Hematopoietic multipotent progenitor cell treated with erythropoietin and hydrocortisone succinate and interleukin-3 and kit ligand, for 17 days (in vitro differentiated cells): Measurements from ENCODE around the gene CCDC88C.

Experiments used
- DNase-seq: peaks from one replicate; pipeline ENCODE4 v3.0.0-alpha.2; 2015; ENCODE audit warnings: low spot score

Gene CCDC88C

DNA sequence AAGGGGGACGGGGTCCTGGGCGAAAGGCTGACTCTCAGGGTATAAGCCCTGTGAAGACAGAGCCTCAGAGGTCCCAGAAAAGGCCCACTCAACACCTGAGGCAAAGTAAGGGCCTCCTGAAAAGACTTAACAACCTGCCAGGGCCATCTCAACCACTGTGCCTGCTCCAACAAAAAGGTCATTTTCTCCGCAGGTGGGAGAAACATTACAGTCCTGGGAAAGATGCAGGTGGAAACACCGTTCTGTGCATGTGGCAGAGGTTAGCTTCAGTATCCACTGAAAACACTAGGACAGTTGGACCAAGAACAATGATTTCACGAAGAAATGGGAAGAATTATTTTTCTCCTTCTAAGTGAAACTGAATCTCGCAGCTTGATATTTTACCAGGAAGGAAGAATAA, 50.9 kb downstream of the CCDC88C start:
- DNase-seq: no peak

GRCh38 chr14:91365552-91365951, 52.1 kb downstream of the CCDC88C start:
- no peak for DNase-seq

DNA sequence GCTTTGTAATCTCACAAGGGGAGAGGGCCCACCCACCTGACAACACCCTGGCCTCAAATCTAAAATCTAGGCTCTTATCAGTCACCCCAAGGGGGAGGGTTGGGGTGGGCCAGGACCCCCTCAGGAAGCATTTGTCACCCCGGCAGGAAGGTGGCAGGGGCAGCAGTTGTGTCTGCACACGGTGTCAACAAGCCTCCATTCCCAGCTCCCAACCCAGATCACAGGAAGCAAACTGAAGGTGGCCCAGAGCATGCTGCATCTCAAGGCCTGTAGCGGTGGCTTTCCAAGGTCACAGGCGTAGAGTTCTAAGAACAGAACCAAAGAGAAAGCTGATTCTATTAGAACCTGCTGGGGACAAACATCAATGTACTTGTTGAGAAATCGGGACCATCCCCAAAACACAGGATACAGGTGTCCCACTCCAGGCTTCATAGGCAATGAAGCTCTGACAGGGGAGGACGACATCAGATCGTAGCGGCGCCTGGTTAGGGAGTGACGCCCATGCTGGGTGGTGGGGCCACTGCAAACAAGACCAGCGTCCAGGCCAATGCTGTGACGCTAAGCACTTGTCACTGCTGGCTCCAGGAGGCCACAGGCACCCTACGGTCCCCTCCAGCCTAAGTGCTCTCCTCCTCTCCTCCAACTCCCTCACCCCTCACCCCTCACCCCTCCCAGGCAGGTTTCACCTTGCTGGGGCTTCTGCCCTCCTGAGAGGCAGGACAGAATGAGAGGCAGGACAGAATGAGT, 52.9 kb downstream of the CCDC88C start:
- DNase-seq: no peak

DNA sequence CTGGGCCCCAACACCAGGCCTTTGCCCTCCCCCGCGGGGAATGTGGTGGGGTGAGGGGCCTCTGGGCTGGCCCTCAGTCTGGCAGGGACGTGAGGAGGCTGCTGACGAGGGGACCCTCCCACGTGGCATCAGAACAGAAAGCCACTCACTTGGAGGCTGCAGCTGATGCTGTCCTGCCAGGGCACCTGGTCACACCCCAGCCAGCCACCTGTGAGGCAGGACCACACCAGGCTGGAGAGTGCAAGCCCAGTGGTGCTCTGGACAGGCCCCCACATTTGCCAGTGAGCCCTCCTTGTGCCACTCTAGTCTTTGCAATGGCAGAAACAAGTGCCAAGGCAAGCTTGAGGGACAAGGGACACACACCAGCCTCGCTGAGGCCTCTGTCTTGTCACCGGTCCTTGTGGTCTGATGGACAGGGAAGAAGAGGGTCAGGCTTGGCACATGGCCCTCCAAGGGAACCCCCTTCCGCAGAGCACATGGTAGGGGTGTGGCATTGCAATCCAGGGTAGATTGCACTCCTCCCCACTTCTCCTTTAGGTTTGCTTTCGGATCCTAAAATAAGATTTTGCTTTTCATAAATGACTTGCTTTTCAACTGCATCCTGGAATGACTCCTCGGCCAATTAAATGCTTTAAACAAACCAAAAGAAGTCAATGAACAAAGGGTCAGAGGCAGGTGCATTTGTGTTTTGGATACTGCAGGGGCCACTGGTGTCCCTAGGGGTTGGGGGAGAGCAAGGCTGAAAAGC, 53.7 kb downstream of the CCDC88C start:
- no peak for DNase-seq

DNA sequence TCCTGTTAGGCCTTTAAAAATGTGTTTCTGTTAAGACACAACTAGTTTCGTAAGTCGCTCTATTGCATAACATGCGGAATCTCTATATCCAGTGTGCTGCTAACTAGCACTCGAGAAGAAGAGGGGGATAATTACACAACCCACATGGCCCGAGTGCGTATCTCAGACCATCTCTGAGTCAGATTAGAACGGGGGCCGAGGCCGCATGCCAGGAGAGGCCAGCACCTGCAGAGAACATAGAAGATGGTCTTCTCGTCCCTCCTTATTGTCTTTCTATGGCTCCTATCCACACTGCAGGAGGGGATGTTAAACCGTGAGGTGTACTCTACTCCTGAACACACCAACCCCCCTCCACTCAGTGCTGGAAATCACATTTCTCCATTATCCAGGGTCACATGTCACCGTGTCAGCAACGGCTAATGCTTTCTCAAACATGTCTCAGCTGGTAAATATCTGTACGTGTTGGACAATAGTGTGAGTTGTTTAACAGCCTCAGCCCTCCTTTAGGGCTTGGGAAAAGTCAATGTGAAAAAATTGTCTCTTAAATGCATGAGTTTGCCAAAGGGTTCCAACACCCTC, 56.3 kb downstream of the CCDC88C start:
- DNase-seq: no peak

- no peak for DNase-seq
Observed at GRCh38 chr14:91360490-91361232, 57.0 kb downstream of the CCDC88C start.

- no peak for DNase-seq
Observed at GRCh38 chr14:91358654-91359220, 58.9 kb downstream of the CCDC88C start.

DNA sequence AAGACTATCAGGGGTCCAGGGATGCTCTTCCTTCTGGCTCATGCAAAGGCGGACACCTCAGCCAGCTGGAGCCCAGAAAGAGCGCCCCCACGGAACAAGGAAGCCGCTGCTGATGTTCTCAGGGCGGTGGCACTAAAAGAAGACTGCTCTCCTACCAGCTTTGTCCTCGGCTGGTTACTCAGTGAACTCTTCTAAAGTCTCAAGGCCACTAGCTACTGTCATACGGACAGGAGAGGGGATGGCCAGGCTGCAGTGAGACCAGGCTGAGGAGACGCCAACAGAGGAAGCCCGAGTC, 59.6 kb downstream of the CCDC88C start:
- no peak for DNase-seq

- DNase-seq: no peak
Observed at GRCh38 chr14:91357272-91358024, 60.2 kb downstream of the CCDC88C start.

GRCh38 chr14:91356181-91356763, 61.3 kb downstream of the CCDC88C start:
- no peak for DNase-seq

DNA sequence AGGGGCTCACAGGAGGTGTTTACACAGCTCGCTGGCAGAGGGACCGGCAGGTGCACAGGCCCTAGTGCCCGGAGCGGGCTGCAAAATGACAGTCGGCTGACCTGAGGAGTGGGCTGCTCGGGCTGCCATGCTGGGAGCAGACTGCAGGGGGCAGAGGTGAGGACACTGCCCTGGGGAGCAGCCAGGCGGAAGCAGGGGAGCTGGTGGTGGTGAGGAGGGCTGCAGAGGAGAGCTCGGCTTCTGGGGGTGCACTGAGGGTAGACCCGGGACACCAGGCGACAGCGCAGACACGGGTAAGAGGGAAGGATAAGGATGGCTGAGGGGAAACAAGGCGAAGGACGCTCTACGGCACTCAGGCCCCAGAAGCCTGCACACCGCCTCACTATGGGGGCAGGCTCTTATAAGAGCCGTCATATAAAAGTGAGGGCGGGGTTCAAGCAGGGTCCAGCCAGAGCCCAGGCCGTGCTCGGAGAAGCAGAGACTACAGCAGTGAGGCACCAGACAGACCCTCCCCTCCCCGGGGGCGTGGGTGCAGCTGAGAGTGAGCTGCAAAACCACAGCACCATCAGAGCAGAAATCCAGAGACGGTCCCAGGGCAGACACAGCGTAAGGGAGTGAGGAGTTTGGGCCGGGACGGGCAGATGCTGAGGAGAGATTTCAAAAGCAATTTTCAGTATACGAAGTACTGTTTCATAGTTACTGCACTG, 62.5 kb downstream of the CCDC88C start:
- DNase-seq: no peak

DNA sequence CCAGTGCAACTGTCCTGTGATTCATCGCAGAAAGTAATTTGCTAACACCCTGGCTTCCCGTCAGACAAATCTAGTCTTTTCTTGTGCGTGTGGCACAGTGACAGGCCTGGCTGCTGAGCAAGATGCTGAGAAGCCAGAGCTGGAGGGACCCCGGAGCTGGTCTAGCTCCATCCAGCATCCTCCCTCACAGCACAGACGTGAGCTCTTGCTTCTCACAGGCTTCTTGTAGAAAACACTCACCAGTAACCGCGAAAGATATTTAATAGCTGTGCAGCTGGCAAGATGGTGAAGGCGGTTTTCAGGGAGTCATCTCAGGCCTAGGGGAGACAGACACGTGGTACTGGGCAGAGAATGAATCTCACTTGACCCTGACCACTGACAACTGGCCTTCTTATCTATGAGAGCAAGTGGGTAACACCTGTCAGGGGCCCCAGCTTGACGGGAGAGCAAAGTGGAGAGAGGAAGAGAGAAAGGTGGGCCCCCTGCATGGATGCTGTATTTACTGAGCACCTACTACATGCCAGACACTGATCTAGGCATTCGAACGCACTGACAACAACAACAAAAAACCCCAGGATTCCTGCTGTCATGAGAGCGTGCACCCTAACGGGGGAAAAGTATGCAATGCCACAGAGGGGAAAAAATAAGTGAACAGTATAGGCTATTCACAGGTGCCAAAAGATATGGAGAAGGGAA, 63.3 kb downstream of the CCDC88C start:
- DNase-seq: no peak

- no peak for DNase-seq
Observed at GRCh38 chr14:91352728-91353692, 64.6 kb downstream of the CCDC88C start.

DNA sequence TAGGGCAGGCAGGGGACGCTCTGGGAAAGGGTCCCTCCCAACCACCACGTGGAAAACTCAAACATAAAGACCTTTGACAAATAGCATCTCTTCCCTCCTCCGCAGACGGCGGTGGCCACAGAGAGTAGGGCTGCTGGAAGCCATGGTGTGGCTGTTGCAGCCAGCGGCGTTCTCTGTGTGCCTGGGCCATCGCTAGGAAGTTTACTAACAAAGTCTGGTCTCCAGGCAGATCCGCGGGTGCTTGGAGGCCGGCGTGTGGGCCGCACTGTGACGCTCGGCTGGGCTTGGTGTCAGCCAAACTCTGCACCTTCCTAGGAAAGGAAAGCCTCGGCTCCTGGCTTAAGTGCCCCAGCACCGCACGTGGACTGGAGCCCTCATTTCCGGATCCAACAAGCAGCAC, 65.6 kb downstream of the CCDC88C start:
- DNase-seq: no peak

DNA sequence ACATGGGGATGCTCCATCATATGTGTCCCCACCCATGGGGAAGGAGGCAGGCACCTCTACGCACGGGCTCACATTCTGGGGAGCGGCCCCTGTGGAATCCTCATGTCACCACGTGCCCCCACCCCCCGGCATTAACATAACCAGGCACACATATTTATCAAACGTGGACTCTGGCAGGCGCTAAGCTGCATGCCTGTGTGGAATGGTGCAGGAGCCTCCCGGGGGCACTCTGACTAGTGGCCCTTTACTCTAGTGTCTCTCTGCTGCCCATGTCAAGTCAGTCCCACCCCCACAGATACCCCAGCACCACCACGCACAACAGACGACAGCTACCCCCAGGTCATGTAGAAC, 66.1 kb downstream of the CCDC88C start:
- DNase-seq: no peak

DNA sequence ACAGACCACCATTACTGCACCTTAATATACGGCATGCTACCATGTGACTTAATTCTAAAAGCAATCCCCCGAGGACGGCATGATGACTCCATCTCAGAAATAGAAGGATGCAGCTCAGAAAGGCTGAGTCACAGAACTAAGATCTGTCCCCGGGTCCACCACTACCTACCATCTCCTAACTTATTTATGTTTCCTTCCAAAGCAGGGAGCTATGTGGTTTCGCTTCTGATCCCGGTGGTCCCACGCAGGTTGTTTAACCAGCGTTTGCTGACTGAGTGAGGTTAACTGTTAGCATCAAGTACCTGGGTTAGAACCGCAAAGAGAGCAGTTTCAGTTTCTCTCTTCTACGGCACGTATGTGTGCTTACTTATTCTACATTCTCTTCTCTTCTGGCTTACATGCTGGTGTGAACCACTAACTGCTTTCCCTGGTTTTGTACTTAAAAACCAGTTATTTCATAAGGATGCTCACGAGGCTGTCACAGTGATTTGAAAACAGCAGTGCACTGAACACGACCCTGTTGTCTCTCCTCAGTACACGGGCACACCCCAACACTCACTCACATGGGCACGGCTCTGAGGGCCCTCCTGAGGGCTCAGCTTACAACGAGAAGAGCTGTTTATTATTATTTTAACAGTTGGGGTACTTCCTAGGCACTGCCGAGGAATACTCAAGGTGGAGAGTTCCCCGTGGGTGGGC, 66.7 kb downstream of the CCDC88C start:
- no peak for DNase-seq

GRCh38 chr14:91350483-91350812, 67.2 kb downstream of the CCDC88C start:
- no peak for DNase-seq

DNA sequence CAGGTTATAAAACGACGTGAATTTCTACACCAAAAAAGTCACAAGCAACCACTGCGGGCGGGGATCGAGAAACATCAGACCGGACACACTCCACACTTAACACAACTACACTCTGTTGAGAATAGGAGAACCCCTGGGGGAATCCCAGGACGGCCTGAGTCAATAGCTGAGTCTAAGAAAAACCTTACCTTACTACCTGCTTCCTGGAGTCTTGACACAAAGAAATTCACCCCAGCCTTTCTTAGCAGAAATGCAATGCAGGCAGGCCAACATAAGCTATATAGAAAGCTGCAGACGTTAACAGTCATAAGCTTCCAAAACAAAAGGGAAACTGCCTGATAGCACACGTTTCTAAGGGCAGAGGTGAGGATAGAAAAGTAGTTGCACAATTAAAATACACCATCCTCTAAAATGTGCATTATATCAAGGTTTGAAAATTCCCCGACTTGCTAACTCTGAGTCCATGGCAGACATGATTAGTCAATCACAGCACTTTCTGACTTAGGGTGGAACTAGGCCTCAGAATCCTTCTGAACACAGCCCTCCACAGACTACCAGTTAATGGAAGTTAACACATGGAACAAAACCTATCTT, 68.0 kb downstream of the CCDC88C start:
- DNase-seq: no peak
